Measurements from ENCODE around the gene XIRP1.

DNA sequence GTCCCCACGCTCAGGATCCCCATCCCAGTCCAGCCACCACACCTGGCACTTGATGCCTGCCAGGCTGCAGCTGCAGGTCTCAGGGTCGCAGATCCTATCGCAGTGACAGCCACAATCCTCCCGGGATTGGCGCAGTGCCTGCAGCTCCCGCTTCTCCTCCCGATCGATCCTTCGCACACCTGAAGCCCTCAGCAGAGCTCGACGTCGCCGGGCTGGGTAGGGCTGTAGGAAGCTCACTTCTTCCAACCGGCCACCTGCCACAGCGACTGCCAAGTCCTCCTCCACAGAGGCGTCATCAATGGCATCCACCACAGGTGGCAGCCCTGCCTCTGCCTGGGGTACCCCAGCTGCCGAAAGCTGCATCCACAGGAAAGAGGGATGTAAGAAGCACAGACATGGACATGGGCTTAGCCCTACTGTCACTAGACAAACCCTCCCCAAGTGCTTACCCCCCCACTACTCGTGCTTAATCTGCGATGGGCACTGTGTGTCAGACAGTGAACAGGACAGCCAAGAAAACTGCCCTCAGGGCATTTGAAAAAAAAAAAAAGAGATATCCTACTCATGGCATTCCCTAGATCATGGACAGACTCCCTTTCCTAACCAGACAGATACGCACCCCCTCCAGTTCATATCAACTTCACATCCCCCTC, 48.2 kb downstream of the XIRP1 start:
- TF ChIP-seq, protein P1, sequence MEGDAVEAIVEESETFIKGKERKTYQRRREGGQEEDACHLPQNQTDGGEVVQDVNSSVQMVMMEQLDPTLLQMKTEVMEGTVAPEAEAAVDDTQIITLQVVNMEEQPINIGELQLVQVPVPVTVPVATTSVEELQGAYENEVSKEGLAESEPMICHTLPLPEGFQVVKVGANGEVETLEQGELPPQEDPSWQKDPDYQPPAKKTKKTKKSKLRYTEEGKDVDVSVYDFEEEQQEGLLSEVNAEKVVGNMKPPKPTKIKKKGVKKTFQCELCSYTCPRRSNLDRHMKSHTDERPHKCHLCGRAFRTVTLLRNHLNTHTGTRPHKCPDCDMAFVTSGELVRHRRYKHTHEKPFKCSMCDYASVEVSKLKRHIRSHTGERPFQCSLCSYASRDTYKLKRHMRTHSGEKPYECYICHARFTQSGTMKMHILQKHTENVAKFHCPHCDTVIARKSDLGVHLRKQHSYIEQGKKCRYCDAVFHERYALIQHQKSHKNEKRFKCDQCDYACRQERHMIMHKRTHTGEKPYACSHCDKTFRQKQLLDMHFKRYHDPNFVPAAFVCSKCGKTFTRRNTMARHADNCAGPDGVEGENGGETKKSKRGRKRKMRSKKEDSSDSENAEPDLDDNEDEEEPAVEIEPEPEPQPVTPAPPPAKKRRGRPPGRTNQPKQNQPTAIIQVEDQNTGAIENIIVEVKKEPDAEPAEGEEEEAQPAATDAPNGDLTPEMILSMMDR (conservative IDR thresholded peaks at IDR 0.05; ENCODE audit: low read length), result no peak
- TF ChIP-seq EZH2phosphoT487 (IDR thresholded peaks at IDR 0.05; ENCODE audit: borderline replicate concordance), result no peak

Measured in Loucy (cell line).